IMR-90 (cell line): ENCODE measurements around the gene CCNI. TPM values are rescaled to one million over a fixed set of nuclear protein-coding genes. Genes with fewer than 3 reads are reported as not detected.

Experiments
- ATAC-seq: fragments of 200-7000 bp; cut with Tn5 transposase; 2 replicates; pipeline ENCODE4 v1.9.1; 2020; ENCODE audit warnings: low read depth, mild to moderate bottlenecking, moderate library complexity
- BruUV-seq: library from RNA; stranded (reverse); fragments of 400-500 nt; replicated peaks from 2 replicates; lab custom pipeline; 2021; lab: Mats Ljungman, UMichigan
- CTCF ChIA-PET: fragments of 300-600 bp; formaldehyde crosslinking; extraction: SDS; loops from one replicate; lab custom pipeline; 2021; ENCODE audit warnings: antibody characterized with exemption; lab: Yijun Ruan, JAX
- POLR2A ChIA-PET: fragments of 300-600 bp; sonication (Branson Sonifier 250); formaldehyde crosslinking; loops from one replicate; lab custom pipeline; 2022; ENCODE audit warnings: antibody characterized with exemption; ENCODE audit not compliant: unreplicated experiment; lab: Charles Lee
- DNase-seq: peaks from one replicate; pipeline ENCODE4 v3.0.0; 2013
- H2AFZ ChIP-seq: replicated peaks from 2 replicates; pipeline ENCODE3; 2013; ENCODE audit warnings: low read length, mild to moderate bottlenecking; ENCODE audit not compliant: poor library complexity
- H2AK5ac ChIP-seq: 2 replicates; pipeline ENCODE4 v1.6.1; 2013; ENCODE audit warnings: low read depth, low read length, inconsistent platforms
- H2AK9ac ChIP-seq: replicated peaks from 2 replicates; pipeline ENCODE3; 2013; ENCODE audit warnings: mild to moderate bottlenecking, low read depth, low read length, moderate library complexity; ENCODE audit not compliant: poor library complexity
- H2BK120ac ChIP-seq: 2 replicates; pipeline ENCODE4 v1.6.1; 2013; ENCODE audit warnings: low read depth, low read length, inconsistent platforms
- H2BK15ac ChIP-seq: 3 replicates; pipeline ENCODE4 v1.6.1; 2013; ENCODE audit warnings: low read depth, low read length, inconsistent platforms
- H2BK20ac ChIP-seq: 2 replicates; pipeline ENCODE4 v1.6.1; 2013; ENCODE audit warnings: low read depth, mild to moderate bottlenecking, inconsistent platforms, low read length, moderate library complexity
- H2BK5ac ChIP-seq: 2 replicates; pipeline ENCODE4 v1.6.1; 2013; ENCODE audit warnings: mild to moderate bottlenecking, low read depth, low read length, inconsistent platforms; ENCODE audit not compliant: poor library complexity, severe bottlenecking
- H3K14ac ChIP-seq: replicated peaks from 2 replicates; pipeline ENCODE4 v1.6.1; 2013; ENCODE audit warnings: low read depth, low read length, inconsistent platforms
- H3K18ac ChIP-seq: 2 replicates; pipeline ENCODE4 v1.6.1; 2013; ENCODE audit warnings: low read depth, low read length, control low read depth
- H3K23ac ChIP-seq: 2 replicates; pipeline ENCODE4 v1.6.1; 2013; ENCODE audit warnings: low read depth, low read length, inconsistent platforms
- H3K27ac ChIP-seq: 2 replicates; pipeline ENCODE4 v1.5.1; 2013; ENCODE audit warnings: mild to moderate bottlenecking, control low read depth, low read length; ENCODE audit not compliant: insufficient read depth
- H3K27me3 ChIP-seq: 2 replicates; pipeline ENCODE4 v1.6.1; 2013; ENCODE audit warnings: low read length; ENCODE audit not compliant: control insufficient read depth, insufficient read depth
- H3K36me3 ChIP-seq: 2 replicates; pipeline ENCODE4 v1.6.1; 2013; ENCODE audit warnings: low read length, mixed read lengths; ENCODE audit not compliant: control insufficient read depth, insufficient read depth
- H3K4ac ChIP-seq: 2 replicates; pipeline ENCODE4 v1.6.1; 2013; ENCODE audit warnings: low read depth, low read length, inconsistent platforms
- H3K4me1 ChIP-seq: 2 replicates; pipeline ENCODE4 v1.6.1; 2013; ENCODE audit warnings: low read length, mixed read lengths; ENCODE audit not compliant: control insufficient read depth, insufficient read depth
- H3K4me2 ChIP-seq: 2 replicates; pipeline ENCODE4 v1.6.1; 2013; ENCODE audit warnings: low read depth, mild to moderate bottlenecking, control low read depth, low read length, moderate library complexity
- H3K4me3 ChIP-seq: 2 replicates; pipeline ENCODE4 v1.5.1; 2013; ENCODE audit warnings: low read depth, mild to moderate bottlenecking, control low read depth, low read length, moderate library complexity; ENCODE audit not compliant: insufficient read depth
- H3K56ac ChIP-seq: 2 replicates; pipeline ENCODE4 v1.6.1; 2013; ENCODE audit warnings: low read length, inconsistent platforms; ENCODE audit not compliant: insufficient read depth; ENCODE audit errors: extremely low read depth
- H3K79me1 ChIP-seq, 2 experiments: 2 replicates each; pipeline ENCODE4 v1.6.1; 2013; ENCODE audit warnings: low read length in 2 of 2, inconsistent platforms in 1 of 2, low read depth in 1 of 2
- H3K9ac ChIP-seq: 2 replicates; pipeline ENCODE4 v1.6.1; 2013; ENCODE audit warnings: low read depth, low read length, control low read depth
- H3K9me1 ChIP-seq: 2 replicates; pipeline ENCODE4 v1.6.1; 2013; ENCODE audit warnings: low read length, inconsistent platforms; ENCODE audit not compliant: insufficient read depth
- H3K9me3 ChIP-seq: 2 replicates; pipeline ENCODE4 v1.6.1; 2013; ENCODE audit warnings: low read length; ENCODE audit not compliant: control insufficient read depth, insufficient read depth
- H4K20me1 ChIP-seq: 2 replicates; pipeline ENCODE4 v1.6.1; 2013; ENCODE audit warnings: low read length, inconsistent platforms; ENCODE audit not compliant: insufficient read depth
- H4K5ac ChIP-seq: 2 replicates; pipeline ENCODE4 v1.6.1; 2013; ENCODE audit warnings: mild to moderate bottlenecking, low read depth, low read length, control low read depth
- H4K8ac ChIP-seq, 2 experiments: 2 replicates each; pipeline ENCODE4 v1.6.1; 2013; ENCODE audit warnings: low read depth in 2 of 2, low read length in 2 of 2, control low read depth in 1 of 2, inconsistent platforms in 1 of 2
- H4K91ac ChIP-seq: 2 replicates; pipeline ENCODE4 v1.6.1; 2013; ENCODE audit warnings: low read depth, low read length, inconsistent platforms; ENCODE audit not compliant: insufficient read depth
- CEBPB ChIP-seq: IDR thresholded peaks from 2 replicates; pipeline ENCODE4 v1.6.1; 2012; ENCODE audit warnings: low read depth, low read length, improper control_type of control experiment
- CHD1 ChIP-seq: IDR thresholded peaks from 2 replicates; pipeline ENCODE4 v1.6.1; 2012; ENCODE audit warnings: low read depth, low read length, improper control_type of control experiment
- CTCF ChIP-seq: conservative IDR thresholded peaks from 2 replicates; pipeline ENCODE4 v1.5.1; 2012; ENCODE audit warnings: mild to moderate bottlenecking, low read depth, low read length, improper control_type of control experiment
- MAFK ChIP-seq: IDR thresholded peaks from 2 replicates; pipeline ENCODE4 v1.6.1; 2012; ENCODE audit warnings: low read depth, low read length, improper control_type of control experiment
- NFE2L2 ChIP-seq: fragments of 150-350 bp; IDR thresholded peaks from 2 replicates; pipeline ENCODE4 v1.6.1; 2016; ENCODE audit warnings: low read depth, mild to moderate bottlenecking, low read length
- RAD21 ChIP-seq: IDR thresholded peaks from 2 replicates; pipeline ENCODE4 v1.6.1; 2012; ENCODE audit warnings: low read length, improper control_type of control experiment
- USF2 ChIP-seq: fragments of 150-350 bp; IDR thresholded peaks from 2 replicates; pipeline ENCODE4 v1.6.1; 2017; ENCODE audit warnings: mild to moderate bottlenecking, antibody characterized with exemption, low read length, low read depth
- WGBS, 2 experiments: methylation state at CpG; one replicate each; pipeline versions ENCODE4 v1.1.5 to v1.1.7; 2013; ENCODE audit warnings: missing lambda C conversion rate in 2 of 2; ENCODE audit not compliant: insufficient read length in 1 of 2; ENCODE audit errors: extremely low coverage in 2 of 2; 5-methylcytosine and 5-hydroxymethylcytosine counted together
- dilution Hi-C: fragments of 300-500 bp; cut with HindIII; formaldehyde crosslinking; loops from one replicate; pipeline ENCODE4 v1.14.3; 2018; ENCODE audit warnings: low sequenced_read_pairs; ENCODE audit not compliant: unreplicated experiment
- in situ Hi-C: fragments of 300-500 bp; cut with MboI; formaldehyde crosslinking; loops from 3 replicates; pipeline ENCODE4 v1.14.3; 2019; ENCODE audit warnings: low sequenced_read_pairs, inconsistent platforms, mixed read lengths
- intact Hi-C: fragments of 100-400 bp; cut with micrococcal nuclease; formaldehyde crosslinking; loops from 2 replicates; pipeline ENCODE4 v1.10.0; 2022
- polyA plus RNA-seq, 3 experiments: library from polyadenylated mRNA; depleted of rRNA; stranded (reverse); fragments of >200 nt; gene quantifications; 2 replicates each; pipeline ENCODE4 v1.2.3, GENCODE V29; 2012; ENCODE audit warnings: low replicate concordance in 1 of 3
- total RNA-seq: library from RNA; depleted of rRNA; stranded (reverse); fragments of >200 nt; gene quantifications from 2 replicates; pipeline ENCODE4 v1.2.3, GENCODE V29; 2012

The CCNI gene
- total and polyA plus RNA-seq, 2 of the 4 experiments (the other 2 are of a cell fraction): 70.1 to 100 TPM

GRCh38 chr4:77073106-77073809 is 2.5 kb downstream of the CCNI start:
- Histone ChIP-seq H2AK9ac (no peak overlapping the region), H2AFZ (no peak overlapping the region), H3K18ac (no peak overlapping the region; the same call in 1 of the 2 replicates), H4K8ac (no peak overlapping the region), H3K14ac (no peak overlapping the region), H2BK120ac (no peak overlapping the region), H3K4ac (no peak overlapping the region), H3K36me3 (0 out of 2 replicates have a peak, but pooled peaks cover 1% of the 10 kb centered on the region), H3K9me3 (no peaks in the 10 kb centered on the region), H3K4me1 (peaks cover 4% of the 10 kb centered on the region; the same call in 1 of the 2 replicates), H2BK20ac (no peak overlapping the region), H4K91ac (no peak overlapping the region), H4K20me1 (peaks cover 69% of the 10 kb centered on the region), H2BK5ac (peak overlapping the region; percentile 58), H3K4me2 (peak overlapping the region; percentile 87), H3K9ac (peak overlapping the region; percentile 43; the same call in 1 of the 2 replicates), H2BK15ac (no peak overlapping the region), H3K4me3 (peak overlapping the region; percentile 58), H3K27ac (no peak overlapping the region), H3K23ac (peak overlapping the region; percentile 8), H2AK5ac (no peak overlapping the region), H3K56ac (no peak overlapping the region), H3K9me1 (peaks cover 7% of the 10 kb centered on the region), H4K5ac (no peak overlapping the region), H3K79me1 (peaks cover 6 to 40% of the 10 kb centered on the region in 2 experiments), H3K27me3 (no peaks in the 10 kb centered on the region)
- dilution Hi-C loops: no loop called here
- TF ChIP-seq CHD1: no peak
- TF ChIP-seq USF2: no peak
- TF ChIP-seq NFE2L2: no peak
- no peak for TF ChIP-seq MAFK
- TF ChIP-seq RAD21: no peak
- TF ChIP-seq CEBPB: peak; percentile 47
- no peak for TF ChIP-seq CTCF
- peak; percentile 12; the same call in 1 of the 2 replicates for ATAC-seq
- WGBS, 2 experiments: no CpG with 5 or more reads among the region's 3 CpGs
- intact Hi-C loops: loop anchor here (2.0 to 10.0 kb wide), 2 partner anchors 130 to 232 kb away; no protein-coding TSS in a partner anchor
- in situ Hi-C loops: loop anchor here (5.0 kb wide), 1 partner anchor 99 kb away; no protein-coding TSS in a partner anchor
- peak; percentile 56 for DNase-seq
- ChIA-PET POLR2A (interaction anchor here (0.6 to 1.0 kb wide), 2 partner anchors 124 to 462 kb away, joined by 3 read pairs; partner anchors contain the start of gene SEPTIN11), CTCF (interaction anchor here (1.3 kb wide), 1 partner anchor 130 kb away, joined by 4 read pairs; no protein-coding TSS in a partner anchor)
- BruUV-seq: no TSS peak
